Non-pigmented ciliary epithelial cell (primary cell): Measurements from ENCODE around the gene SLCO3A1.
"Not testable (repeated sequence)": the region's sequence is repeated elsewhere in the genome, so short reads cannot be mapped to it uniquely, and the experiment has no call there.

Source experiments
- DNase-seq: peaks from one replicate; pipeline ENCODE4 v3.0.0-alpha.2; 2010; ENCODE audit warnings: low read depth

Gene SLCO3A1

DNA sequence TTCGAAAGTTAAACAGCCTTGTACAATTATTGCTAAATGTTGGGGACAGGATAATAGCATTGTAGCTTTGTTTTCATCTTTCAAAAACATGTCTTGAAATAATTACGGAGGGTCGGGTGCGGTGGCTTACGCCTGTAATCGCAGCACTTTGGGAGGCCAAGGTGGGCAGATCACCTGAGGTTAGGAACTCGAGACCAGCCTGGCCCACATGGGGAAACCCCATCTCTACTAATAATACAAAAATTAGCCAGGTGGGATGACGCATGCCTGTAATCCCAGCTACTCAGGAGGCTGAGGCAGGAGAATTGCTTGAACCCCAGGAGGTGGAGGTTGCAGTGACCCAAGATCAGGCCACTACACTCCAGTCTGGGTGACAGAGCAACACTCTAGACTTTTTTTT lies 216.7 kb downstream of the SLCO3A1 start:
- not testable (repeated sequence) for DNase-seq

DNA sequence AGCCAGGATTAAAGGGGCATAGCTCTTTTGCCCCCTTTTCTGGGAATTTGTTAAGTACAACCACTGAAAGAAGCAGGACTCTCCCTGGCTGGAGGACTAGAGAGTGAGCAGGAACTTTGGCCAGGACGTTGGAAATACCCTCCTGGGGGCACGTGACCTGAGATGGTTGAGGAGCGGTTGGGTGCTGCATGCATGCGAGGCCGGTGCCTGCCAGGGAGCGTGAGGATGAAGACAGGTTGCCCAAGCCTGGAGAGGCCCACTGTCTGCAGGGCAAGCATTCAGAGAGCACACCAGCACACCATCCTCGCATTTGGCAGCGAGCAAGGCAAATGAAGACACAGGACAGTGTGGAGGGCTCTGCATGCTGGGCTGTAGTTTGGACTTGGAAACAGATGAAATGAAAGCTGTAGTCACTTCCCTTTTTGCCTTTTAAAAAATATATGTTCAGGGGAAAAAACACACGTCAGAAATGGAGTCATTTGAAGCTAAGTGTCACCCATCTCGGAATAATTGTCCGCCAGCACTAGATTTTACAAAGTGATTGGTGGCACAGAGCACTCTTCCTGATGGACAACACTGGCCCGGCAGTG lies 217.6 kb downstream of the SLCO3A1 start:
- DNase-seq: no peak

- DNase-seq: no peak
Observed at GRCh38 chr15:92073044-92073785, 219.7 kb downstream of the SLCO3A1 start.

- DNase-seq: no peak
Observed at GRCh38 chr15:92074101-92074500, 220.6 kb downstream of the SLCO3A1 start.

DNA sequence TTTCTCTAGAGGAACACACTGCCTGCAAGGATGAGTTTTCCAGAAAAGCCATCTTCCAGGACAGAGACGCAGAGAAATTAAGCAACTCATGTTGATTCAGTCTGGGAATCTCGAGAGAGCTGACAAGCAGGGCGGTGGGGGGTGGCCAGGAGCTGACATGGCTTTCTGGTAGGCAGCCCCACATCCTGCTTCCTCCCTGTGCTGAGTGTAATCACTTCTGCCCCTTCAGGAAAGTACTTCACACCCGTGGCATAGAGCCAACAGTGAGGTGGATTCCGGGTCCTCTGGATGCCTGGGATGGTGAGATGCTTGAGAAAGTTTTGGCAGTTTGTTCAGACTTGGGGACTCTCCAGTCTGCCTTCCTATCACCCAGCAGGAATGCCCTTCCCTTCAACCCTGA lies 221.1 kb downstream of the SLCO3A1 start:
- DNase-seq: no peak

DNA sequence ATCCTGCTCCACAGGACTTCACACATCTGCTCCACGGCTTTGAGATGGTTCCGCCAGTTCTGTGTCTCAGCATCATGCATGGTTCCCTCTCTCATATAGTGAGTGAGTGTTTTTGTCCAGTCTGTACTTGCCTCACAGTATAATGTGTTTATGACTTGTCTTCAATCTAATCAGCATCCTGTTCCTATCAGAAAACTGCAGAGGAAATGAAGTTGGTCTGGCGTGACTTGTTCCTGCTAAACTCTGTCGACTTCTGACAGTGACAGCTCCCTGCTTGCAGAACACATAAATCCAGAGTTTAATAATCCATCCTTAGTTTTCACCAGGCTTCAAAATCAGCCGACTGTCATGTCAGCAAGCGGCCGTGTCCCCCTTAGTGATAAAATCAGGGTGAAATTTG lies 222.3 kb downstream of the SLCO3A1 start:
- DNase-seq: no peak

GRCh38 chr15:92076541-92076940 lies 223.0 kb downstream of the SLCO3A1 start:
- DNase-seq: no peak

- no peak for DNase-seq
Observed at GRCh38 chr15:92077353-92078085, 224.0 kb downstream of the SLCO3A1 start.

GRCh38 chr15:92078270-92078669 lies 224.8 kb downstream of the SLCO3A1 start:
- DNase-seq: no peak

GRCh38 chr15:92079047-92079446 lies 225.5 kb downstream of the SLCO3A1 start:
- DNase-seq: no peak

- DNase-seq: no peak
Observed at GRCh38 chr15:92079647-92080255, 226.2 kb downstream of the SLCO3A1 start.

- no peak for DNase-seq
Observed at GRCh38 chr15:92082006-92082843, 228.7 kb downstream of the SLCO3A1 start.

DNA sequence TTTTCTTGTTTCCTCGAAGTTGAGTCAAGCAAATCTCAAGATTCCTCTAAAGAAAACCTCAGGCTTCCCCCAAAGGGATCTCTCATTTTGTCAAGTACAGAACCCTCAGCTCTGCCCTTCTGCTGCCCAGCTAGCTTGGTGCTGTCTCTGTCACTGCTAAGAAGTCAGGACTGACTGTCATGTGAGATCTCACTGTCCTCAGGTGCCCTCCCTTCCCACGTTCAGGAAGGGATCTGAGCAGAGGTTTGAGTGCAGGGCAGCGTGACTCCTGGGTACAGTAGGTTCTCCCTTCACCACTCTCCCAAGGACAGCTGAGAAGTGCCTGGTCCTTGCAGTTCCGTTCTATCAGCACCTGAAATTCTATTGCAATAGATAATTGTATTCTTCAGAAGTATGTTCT lies 229.7 kb downstream of the SLCO3A1 start:
- DNase-seq: no peak

DNA sequence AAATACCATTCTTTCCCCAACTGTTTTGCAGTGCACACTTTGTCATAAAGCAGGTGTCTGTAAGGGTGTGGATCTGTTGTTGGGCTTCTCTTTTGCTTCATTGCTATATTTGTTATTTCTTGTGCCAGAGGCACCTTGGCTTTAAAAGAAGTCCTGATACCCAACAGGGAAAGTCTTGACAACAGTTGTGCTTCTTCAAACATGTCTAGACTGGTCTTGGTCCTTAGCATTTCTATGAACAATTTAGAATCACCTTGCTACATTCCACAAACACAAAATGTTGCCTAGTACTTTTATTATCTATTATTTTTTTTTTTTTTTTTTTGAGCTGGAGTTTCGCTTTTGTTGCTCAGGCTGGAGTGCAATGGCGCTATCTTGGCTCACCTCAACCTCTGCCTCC lies 233.7 kb downstream of the SLCO3A1 start:
- no peak for DNase-seq

DNA sequence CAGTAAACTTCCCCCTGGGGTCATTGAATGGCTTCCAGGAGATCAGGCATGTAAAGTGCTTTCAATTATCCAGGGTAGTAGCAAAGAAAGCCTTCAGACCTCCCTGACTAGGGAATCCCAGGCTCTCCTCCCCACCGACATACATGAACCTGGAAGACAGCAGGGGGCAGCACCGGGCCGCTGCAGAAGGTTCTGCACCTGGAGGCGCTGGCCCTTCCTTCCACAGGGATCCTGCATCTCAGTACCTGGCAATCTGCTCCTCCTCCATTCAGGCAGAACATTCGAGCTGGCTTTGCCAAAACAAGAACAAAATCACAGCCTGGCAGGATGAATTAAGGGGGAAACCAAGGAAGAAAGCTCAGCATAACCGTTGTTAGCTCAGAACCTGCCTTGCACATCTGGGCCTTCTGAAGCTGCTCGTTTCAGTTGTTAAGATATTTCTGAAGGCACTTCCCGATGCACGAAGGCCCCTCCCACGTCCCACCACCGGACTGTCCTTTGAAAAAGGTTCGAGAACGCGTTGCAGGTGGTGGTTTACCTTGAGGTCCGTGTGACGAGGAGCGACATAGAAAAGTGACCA lies 237.7 kb downstream of the SLCO3A1 start:
- no peak for DNase-seq

- DNase-seq: no peak
Observed at GRCh38 chr15:92092289-92093105, 239.0 kb downstream of the SLCO3A1 start.

- DNase-seq: no peak
Observed at GRCh38 chr15:92095693-92096092, 242.2 kb downstream of the SLCO3A1 start.

DNA sequence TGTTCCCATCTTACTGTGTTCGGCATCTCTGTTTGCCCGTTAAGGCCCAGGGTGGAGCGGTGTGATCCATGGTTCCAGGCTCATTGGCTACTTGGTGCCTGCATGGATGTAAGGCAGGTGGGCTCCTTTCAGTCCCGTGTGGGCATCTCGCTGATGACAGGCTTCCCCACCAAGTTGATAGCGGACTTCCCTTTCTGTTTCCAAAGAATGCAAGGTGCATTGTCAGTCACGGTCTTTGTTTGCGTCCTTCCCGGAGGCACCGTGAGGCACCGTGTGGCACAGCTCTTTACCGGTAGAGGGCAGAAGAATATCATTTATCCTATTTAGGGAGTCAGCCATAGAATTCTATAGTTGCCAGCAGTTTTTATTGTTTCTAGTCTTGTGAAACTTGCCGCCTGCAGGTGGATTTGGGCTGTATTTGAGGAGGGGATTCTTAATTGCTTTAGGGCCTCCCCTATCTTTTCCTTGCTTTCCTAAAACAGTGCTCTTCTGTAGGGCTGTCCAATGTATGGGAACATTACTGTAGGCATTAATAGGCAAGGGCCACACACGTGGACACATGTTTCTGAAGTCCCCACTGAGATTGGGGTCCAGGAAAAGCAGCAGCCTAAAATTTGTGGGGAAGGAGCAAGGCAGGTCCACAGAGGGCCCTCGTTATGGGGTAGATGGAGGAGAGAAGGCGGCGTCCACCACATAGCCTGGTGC lies 244.1 kb downstream of the SLCO3A1 start:
- peak; percentile 15 for DNase-seq

DNA sequence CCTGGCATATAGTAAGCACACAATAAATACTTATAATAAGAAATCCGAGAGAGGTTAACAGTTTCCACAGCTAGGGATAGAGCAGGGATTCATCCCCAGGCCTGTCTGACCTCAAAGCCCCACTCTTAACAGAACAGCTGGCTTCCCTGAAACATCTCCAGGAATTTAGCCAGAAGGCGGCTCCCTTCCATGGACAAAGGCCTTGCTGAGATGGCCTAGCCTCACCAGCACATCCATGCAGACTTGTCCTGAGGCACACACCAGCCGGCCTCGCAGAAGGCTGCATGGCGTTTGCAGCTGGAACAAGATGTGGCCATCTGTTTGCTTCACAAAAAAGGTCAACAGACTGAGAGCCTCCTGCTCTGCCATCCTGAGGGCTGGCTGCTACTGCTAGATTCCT lies 245.4 kb downstream of the SLCO3A1 start:
- DNase-seq: no peak

DNA sequence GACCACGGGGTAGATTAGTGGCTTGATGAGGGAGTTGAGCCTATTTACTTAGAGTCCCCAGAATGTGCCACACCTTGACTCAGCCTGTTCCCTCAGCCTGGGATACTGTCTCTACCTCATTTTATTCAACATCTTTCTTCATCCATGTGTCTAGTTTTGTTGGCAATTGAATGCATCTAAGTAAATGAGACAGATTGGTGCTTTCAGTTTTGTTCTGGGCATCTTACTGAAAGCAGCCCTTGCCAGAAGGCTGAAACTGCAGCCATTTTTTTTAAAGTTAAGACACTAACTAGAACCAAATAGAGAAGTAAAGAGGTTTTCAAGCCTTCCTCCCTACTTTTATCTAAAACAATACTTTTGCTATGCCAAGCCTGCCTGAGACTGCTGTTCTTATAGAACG lies 246.8 kb downstream of the SLCO3A1 start:
- DNase-seq: no peak
